Stomach (tissue), 4 donors: ENCODE measurements around the gene B4GALT6.

ENCODE experiments used
- CTCF ChIP-seq, 7 experiments: fragments of 450-650 bp in 4 of 7; fragments of 200-600 bp in 3 of 7; sonication (generic) in 3 of 7; IDR thresholded peaks; one replicate each; pipeline ENCODE4 v1.5.1; 2016 to 2019; ENCODE audit warnings: antibody characterized with exemption in 7 of 7, control low read depth in 2 of 7, mild to moderate bottlenecking in 1 of 7
- EP300 ChIP-seq: sonication (generic); formaldehyde crosslinking; IDR thresholded peaks from one replicate; pipeline ENCODE4 v1.6.1; 2017; ENCODE audit warnings: antibody characterized with exemption
- POLR2A ChIP-seq, 4 donors: fragments of 450-650 bp; IDR thresholded peaks; one replicate each; pipeline ENCODE4 v1.6.1; 2016; ENCODE audit warnings: antibody characterized with exemption in 4 of 4, control low read depth in 2 of 4, mild to moderate bottlenecking in 1 of 4, moderate library complexity in 1 of 4
- POLR2AphosphoS5 ChIP-seq, 3 donors: sonication (generic); formaldehyde crosslinking; IDR thresholded peaks; one replicate each; pipeline ENCODE4 v1.6.1; 2016; ENCODE audit warnings: antibody characterized with exemption in 3 of 3

- TF ChIP-seq CTCF (IDR thresholded peaks at IDR 0.05) (no peak), POLR2AphosphoS5 (IDR thresholded peaks at IDR 0.05) (no peak), POLR2A (IDR thresholded peaks at IDR 0.05) (no peak), EP300 (no peak)
Measured at GRCh38 chr18:31675404-31675803, 9.0 kb downstream of the B4GALT6 start.
